GM19438 (cell line): Measurements from ENCODE around the gene SERBP1.
"Not testable (repeated sequence)": the region's sequence is repeated elsewhere in the genome, so short reads cannot be mapped to it uniquely, and the experiment has no call there.

ENCODE experiments used
- ATAC-seq: cut with Tn5 transposase; IDR thresholded peaks from one replicate; pipeline ENCODE4 v1.9.1; 2021; ENCODE audit warnings: low read depth; ENCODE audit not compliant: unreplicated experiment

Gene SERBP1

GRCh38 chr1:67430358-67431155 lies at the start of gene SERBP1:
SERBP1 (minus strand) TSS chr1:67430402; CDS start chr1:67430300, 102 bp downstream.
- peak; percentile 79 for ATAC-seq

GRCh38 chr1:67479146-67479891 lies 49.1 kb upstream of the SERBP1 start:
- no peak for ATAC-seq

GRCh38 chr1:67476906-67477305 lies 46.7 kb upstream of the SERBP1 start:
- ATAC-seq, result no peak

DNA sequence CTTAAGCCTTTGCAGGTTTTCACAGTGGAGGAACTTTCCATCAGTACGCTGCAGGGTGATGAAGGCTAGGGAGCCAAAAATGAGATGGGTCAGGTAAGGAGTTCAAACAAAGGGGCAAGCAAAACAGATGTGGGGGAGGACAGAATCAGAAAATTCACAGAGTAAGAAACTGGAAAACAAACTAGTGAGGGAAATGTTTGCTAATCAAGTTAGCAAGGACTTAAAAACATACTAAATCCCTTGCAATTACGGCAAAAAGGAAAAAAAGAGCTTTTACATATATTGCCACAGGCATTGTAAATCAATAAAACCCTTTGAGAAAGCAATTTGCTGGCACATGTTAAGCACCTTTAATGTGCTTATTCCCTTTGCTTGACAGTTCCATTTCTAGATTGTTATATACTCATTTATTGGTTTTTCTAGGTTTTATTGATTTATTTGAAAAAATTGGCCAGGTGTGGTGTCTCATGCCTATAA lies 45.8 kb upstream of the SERBP1 start:
- no peak for ATAC-seq

DNA sequence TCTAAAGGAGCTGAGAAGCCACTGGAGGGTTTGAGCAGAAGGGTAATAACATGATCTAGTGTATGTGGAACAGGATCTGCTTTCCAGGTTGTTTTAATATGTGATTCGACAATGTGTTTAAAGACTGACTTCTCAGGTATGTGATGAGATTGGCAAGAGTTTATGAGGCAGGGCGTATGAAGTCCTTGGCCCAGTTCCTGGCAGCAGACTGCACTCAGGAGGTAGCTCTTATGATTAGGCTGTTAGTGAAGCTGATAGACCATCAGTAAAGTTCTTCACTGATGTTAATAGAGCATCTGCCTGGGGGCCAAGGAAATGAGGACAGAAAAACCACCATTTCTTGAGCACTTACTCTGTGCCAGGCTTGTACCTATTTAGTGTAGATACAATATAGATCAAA lies 41.9 kb upstream of the SERBP1 start:
- no peak for ATAC-seq

GRCh38 chr1:67469431-67469830 lies 39.2 kb upstream of the SERBP1 start:
- no peak for ATAC-seq

DNA sequence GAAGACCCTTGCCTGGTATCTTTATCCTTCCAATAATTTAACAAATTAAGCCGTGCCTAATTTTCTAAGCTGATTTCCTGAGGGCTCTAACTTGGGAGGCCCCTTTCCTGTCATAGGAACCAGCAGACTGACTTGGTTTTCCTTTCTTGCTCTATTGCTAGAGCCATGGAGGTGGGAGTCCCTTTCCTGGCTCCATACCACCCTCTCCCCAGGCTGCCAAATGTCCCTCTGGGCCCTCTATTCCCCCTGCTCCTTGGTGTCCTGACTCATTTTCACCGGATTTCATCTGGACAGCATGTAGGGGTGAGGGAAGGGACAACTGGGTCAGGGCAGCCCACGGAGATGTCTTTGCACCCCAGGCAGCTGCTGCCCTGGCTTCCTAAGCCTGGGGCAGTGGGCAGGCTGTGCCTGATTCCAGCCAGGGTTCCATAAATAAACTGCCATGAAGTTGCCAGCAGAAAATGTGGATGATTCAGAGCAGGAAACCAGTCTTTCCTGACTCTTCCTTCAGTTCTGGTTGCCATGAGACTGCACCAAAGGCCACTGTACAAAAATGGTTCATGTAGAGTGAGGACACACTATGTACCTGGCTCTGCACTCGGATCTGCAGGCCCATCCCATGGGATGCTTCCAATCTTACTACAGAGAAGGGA lies 38.0 kb upstream of the SERBP1 start:
- no peak for ATAC-seq

DNA sequence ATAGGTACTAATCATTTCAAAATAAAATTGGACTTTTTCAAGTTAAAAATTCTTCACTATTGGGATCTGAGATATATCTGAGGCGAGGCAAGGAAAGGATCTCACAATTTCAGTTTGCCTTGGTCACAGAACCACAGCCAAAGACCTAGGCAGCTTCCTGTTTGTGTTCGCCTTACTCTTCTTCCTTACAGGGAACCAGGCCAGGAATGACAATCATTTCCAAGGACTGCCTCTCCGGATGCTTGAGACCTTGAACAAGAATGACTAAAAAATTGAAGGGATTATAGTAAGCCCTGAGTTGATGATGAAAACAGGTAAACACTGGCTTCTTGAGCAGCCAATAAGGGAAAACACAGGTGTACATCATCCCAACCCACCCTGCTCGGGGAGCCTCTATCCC lies 35.2 kb upstream of the SERBP1 start:
- no peak for ATAC-seq

DNA sequence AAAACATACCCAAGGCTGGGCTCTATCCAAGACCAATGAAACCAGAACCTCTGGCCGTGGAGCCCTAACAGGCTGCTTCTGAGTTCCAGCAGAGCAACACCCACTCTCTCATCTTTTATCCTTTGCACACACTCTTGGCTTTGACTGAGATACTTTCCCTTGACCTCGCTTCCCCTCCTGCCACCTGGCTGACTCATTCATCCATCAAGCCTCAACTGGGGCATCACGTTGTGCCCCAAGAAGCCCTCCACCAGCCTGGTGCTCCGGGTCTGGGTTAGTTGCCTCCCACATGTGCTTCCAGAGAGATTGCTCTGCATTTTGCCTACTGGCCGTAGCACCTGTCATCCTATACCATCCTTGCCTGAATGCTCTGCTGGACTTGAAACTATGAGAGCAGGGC lies 34.5 kb upstream of the SERBP1 start:
- no peak for ATAC-seq

GRCh38 chr1:67464058-67464457 lies 33.9 kb upstream of the SERBP1 start:
- ATAC-seq, result no peak

DNA sequence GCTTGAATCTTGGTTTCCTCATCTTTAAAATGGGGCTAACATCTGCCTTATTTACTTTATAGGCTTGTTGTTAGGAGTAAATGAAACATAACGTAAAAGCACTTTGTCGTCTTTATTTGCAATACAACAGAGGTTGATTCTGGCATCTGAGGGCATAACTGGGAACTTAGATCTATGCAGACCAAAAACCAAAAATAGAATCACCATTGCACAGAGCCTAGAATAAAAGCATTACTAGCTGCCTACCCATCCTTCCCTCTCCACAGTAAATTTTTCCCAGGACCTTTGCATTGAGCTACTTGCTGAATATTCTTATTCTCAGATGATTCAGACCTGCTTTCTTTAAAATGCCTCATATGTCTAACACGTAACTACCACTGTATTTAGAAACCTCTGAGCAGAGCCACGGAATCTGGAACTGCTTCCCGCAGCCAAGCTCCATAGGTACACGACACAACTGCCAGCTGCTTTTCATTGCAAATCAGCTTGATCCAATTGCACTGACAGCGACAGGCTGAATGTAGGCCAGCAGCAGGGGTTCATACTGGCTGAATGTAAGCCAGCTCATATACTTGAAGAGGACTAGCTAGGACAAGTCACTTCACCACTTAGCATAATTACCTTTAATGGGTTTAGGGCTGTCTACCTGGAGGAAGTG lies 33.2 kb upstream of the SERBP1 start:
- ATAC-seq, result no peak

DNA sequence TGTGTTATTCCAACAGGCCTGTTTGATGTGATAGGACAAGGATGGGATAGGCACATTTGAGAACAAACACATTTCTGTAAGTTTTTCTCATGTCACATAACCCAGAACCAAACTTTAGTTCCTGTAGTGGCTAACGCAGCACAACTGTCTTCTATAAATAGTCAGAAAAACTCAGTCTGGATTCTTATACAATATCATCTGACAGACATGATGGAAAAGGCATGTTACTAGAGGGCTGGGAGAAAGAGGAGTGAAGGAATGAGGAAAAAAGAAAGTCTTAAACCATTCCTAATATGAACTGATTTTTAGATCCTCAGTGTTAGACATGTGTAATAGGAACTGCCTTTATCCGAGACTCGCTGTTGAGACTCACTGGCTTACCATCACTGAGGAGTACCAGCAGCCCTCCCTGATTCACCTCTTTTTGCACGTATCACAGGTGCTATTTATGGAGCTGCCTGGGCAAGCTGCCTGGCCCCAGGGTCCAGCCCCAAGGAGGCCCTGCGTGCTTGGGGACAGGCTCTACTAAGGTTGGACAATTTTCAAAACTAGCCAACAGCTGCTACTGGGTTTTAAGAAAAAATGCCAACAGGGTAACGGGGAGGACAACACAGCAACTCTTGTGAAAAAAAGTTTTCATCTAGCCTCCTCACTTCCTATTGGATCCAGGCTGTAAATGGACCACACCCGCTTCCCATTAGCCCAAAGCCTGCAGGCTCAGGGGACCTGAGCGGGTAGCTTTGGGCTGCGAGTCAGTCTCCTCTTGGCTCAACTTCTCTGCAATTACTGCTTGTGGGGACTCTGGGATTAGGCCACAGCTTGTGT lies 30.7 kb upstream of the SERBP1 start:
- no peak for ATAC-seq

- ATAC-seq, result no peak
These were observed 28.9 kb upstream of the SERBP1 start for GRCh38 chr1:67459068-67459467.

DNA sequence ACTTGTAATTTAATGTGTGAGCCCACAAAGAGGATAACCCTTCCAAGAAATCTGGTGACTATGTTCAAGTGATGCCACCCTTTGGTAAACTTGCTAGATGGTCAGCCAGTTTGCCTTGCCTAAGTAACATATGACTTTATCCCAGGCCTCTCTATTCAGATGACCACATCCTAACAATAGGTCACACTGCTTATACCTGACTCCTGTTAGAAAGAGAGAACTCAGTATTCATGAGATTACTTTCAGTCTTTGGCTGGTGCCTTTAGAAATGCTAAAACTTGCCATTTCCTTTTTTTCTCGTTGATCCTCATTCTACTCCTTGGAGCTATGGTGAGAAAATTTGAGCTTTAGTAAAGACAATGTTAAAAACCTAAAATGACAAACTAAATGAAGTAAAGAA lies 28.5 kb upstream of the SERBP1 start:
- no peak for ATAC-seq

DNA sequence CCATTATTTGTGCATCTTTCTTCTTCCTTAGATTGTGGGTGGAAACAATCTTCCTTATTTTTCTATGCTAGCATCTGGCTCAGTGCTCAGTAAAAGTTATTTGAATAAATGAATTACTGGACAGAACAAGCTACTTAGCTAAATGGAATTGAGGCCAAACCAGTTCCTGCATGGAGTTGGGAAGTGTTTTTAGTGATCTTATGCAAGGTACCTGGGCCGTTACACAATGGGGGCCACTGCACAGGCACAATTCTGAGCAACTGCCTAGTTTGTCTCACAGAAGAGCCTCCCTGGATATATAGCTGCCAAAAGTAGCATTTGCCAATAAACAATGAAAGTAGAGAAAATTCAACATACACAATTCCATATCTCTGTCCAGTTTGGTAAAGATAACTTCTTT lies 27.0 kb upstream of the SERBP1 start:
- no peak for ATAC-seq

DNA sequence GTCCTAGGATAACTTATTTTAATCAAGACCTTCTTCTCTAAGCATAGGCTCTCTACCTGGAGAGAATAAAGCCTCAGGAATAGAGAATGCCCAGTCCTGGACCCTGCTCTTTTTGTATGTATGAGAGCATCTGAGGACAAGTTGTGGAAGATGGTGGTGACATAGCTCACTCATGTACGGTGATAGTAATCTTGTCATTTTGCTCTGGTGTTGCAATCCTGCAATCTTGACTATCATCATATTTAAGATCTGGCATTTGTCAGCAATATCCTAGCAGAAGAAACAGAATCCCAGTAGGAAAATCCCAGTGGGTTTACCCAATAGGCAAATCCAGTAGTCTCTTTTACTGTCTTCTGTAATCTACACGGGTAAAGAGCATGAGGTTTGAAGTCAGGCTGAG lies 21.6 kb upstream of the SERBP1 start:
- ATAC-seq, result no peak

DNA sequence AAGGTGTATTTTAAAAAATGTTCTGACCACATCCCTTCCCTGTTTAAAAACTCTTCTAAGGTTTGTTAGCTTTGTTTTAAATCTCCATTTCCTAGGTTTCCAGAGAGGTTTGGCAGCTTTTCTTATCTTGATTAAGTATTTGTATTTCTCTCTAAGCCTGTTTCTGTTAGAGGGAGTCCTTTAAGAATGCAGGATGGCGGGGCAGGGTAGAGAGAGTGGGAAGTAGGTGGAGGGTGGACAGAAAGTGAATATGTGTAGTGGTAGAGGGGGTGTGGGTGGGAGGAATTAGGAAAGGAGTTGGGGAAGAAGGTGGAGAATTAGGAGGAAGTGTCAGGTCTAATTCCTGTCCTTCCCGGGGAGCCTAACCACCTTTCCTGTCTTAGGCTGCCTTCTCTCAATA lies 21.2 kb upstream of the SERBP1 start:
- ATAC-seq, result no peak

- no peak for ATAC-seq
These were observed 16.7 kb upstream of the SERBP1 start for GRCh38 chr1:67446893-67447292.

GRCh38 chr1:67446014-67446413 lies 15.8 kb upstream of the SERBP1 start:
- ATAC-seq, result not testable (repeated sequence)

- no peak for ATAC-seq
These were observed 11.6 kb upstream of the SERBP1 start for GRCh38 chr1:67441739-67442281.
